ENCODE data around the gene TSEN54.
"Not testable (repeated sequence)": the region's sequence is repeated elsewhere in the genome, so short reads cannot be mapped to it uniquely, and the experiment has no call there.

The TSEN54 gene

GRCh38 chr17:75518201-75518600 lies 1.9 kb downstream of the TSEN54 start:
- peak overlapping the region in 6 of 7 experiments; percentile 5 to 91 (median 58) for H3K4me3 ChIP-seq (ENCODE audit: control insufficient read depth in 1 of 7, extremely low read depth in 1 of 7, insufficient read depth in 4 of 7, low read depth in 2 of 7, low read length in 6 of 7)
- peaks cover 0 to 23% (median 15%) of the 10 kb centered on the region in 4 experiments for H3K36me3 ChIP-seq (ENCODE audit: control insufficient read depth in 4 of 4, insufficient read depth in 4 of 4, low read length in 3 of 4)
- 0% methylated on average over 2 of the region's 3 CpGs for WGBS (ENCODE audit: insufficient coverage)
- peak; percentile 83 to 91 (median 87) for DNase-seq
- CTCF ChIA-PET, result interaction anchor here (0.8 to 4.1 kb wide), 6 partner anchors 13 to 277 kb away, joined by 3 to 18 read pairs (median 4); no protein-coding TSS in a partner anchor
- H3K27me3 ChIP-seq (replicated peaks in 2 of 5; ENCODE audit: control insufficient read depth in 4 of 5, insufficient read depth in 5 of 5, low read length in 4 of 5), result no peaks in the 10 kb centered on the region
- H3K9me3 ChIP-seq (ENCODE audit: control extremely low read depth in 1 of 5, control insufficient read depth in 4 of 5, insufficient read depth in 2 of 5, low read depth in 1 of 5, low read length in 4 of 5), result no peaks in the 10 kb centered on the region
- POLR2A ChIA-PET, result interaction anchor here (0.5 to 1.6 kb wide), 3 partner anchors 20 to 335 kb away, joined by 3 read pairs; partner anchors contain the start of gene SUMO2
- H3K4me1 ChIP-seq (ENCODE audit: control extremely low read depth in 1 of 4, control insufficient read depth in 4 of 4, insufficient read depth in 4 of 4, low read length in 3 of 4), result peaks cover 17 to 40% (median 40%) of the 10 kb centered on the region in 4 experiments
- H3K27ac ChIP-seq (ENCODE audit: insufficient read depth in 1 of 2, low read depth in 1 of 2, low read length in 2 of 2, poor library complexity in 1 of 2, severe bottlenecking in 2 of 2), result peak overlapping the region in 1 of 2 experiments; percentile 29

GRCh38 chr17:75518983-75519537 lies 2.7 kb downstream of the TSEN54 start:
- H3K4me1 ChIP-seq (ENCODE audit: control extremely low read depth in 1 of 4, control insufficient read depth in 4 of 4, insufficient read depth in 4 of 4, low read length in 3 of 4), result peaks cover 17 to 40% (median 39%) of the 10 kb centered on the region in 4 experiments
- peaks cover 0 to 31% (median 20%) of the 10 kb centered on the region in 4 experiments for H3K36me3 ChIP-seq (ENCODE audit: control insufficient read depth in 4 of 4, insufficient read depth in 4 of 4, low read length in 3 of 4)
- H3K27ac ChIP-seq (ENCODE audit: insufficient read depth in 1 of 2, low read depth in 1 of 2, low read length in 2 of 2, poor library complexity in 1 of 2, severe bottlenecking in 2 of 2), result no peak overlapping the region
- H3K4me3 ChIP-seq (ENCODE audit: control insufficient read depth in 1 of 7, extremely low read depth in 1 of 7, insufficient read depth in 4 of 7, low read depth in 2 of 7, low read length in 6 of 7), result peak overlapping the region in 1 of 7 experiments; percentile 5
- CTCF ChIA-PET, result interaction anchor here (0.6 to 4.1 kb wide), 6 partner anchors 14 to 278 kb away, joined by 3 to 18 read pairs (median 4); no protein-coding TSS in a partner anchor
- WGBS (ENCODE audit: insufficient coverage), result 96% methylated on average over 6 of the region's 9 CpGs
- H3K9me3 ChIP-seq (ENCODE audit: control extremely low read depth in 1 of 5, control insufficient read depth in 4 of 5, insufficient read depth in 2 of 5, low read depth in 1 of 5, low read length in 4 of 5), result no peaks in the 10 kb centered on the region
- POLR2A ChIA-PET, result interaction anchor here (0.6 kb wide), 1 partner anchor 20 kb away, joined by 3 read pairs; no protein-coding TSS in a partner anchor
- DNase-seq, result no peak
- no peaks in the 10 kb centered on the region for H3K27me3 ChIP-seq (replicated peaks in 2 of 5; ENCODE audit: control insufficient read depth in 4 of 5, insufficient read depth in 5 of 5, low read length in 4 of 5)

GRCh38 chr17:75520413-75520812 lies 4.1 kb downstream of the TSEN54 start:
- H3K9me3 ChIP-seq (ENCODE audit: control extremely low read depth in 1 of 5, control insufficient read depth in 4 of 5, insufficient read depth in 2 of 5, low read depth in 1 of 5, low read length in 4 of 5); POLR2A ChIA-PET; H3K27ac ChIP-seq (ENCODE audit: insufficient read depth in 1 of 2, low read depth in 1 of 2, low read length in 2 of 2, poor library complexity in 1 of 2, severe bottlenecking in 2 of 2); DNase-seq; H3K4me3 ChIP-seq (ENCODE audit: control insufficient read depth in 1 of 7, extremely low read depth in 1 of 7, insufficient read depth in 4 of 7, low read depth in 2 of 7, low read length in 6 of 7); H3K27me3 ChIP-seq (replicated peaks in 2 of 5; ENCODE audit: control insufficient read depth in 4 of 5, insufficient read depth in 5 of 5, low read length in 4 of 5): not testable (repeated sequence)
- WGBS (ENCODE audit: insufficient coverage), result 96% methylated on average over 7 of the region's 8 CpGs
- peaks cover 0 to 35% (median 20%) of the 10 kb centered on the region in 4 experiments for H3K36me3 ChIP-seq (ENCODE audit: control insufficient read depth in 4 of 4, insufficient read depth in 4 of 4, low read length in 3 of 4)
- H3K4me1 ChIP-seq (ENCODE audit: control extremely low read depth in 1 of 4, control insufficient read depth in 4 of 4, insufficient read depth in 4 of 4, low read length in 3 of 4), result peaks cover 17 to 41% (median 37%) of the 10 kb centered on the region in 4 experiments
- CTCF ChIA-PET, result interaction anchor here (0.7 kb wide), 1 partner anchor 40 kb away, joined by 3 read pairs; no protein-coding TSS in a partner anchor

GRCh38 chr17:75521290-75521689 lies 5.0 kb downstream of the TSEN54 start:
- ChIA-PET POLR2A (no interaction called here), CTCF (interaction anchor here (1.0 kb wide), 1 partner anchor 229 kb away, joined by 5 read pairs; no protein-coding TSS in a partner anchor)
- H3K4me1 ChIP-seq (ENCODE audit: control extremely low read depth in 1 of 4, control insufficient read depth in 4 of 4, insufficient read depth in 4 of 4, low read length in 3 of 4), result peaks cover 17 to 43% (median 39%) of the 10 kb centered on the region in 4 experiments
- H3K9me3 ChIP-seq (ENCODE audit: control extremely low read depth in 1 of 5, control insufficient read depth in 4 of 5, insufficient read depth in 2 of 5, low read depth in 1 of 5, low read length in 4 of 5), result no peaks in the 10 kb centered on the region
- DNase-seq, result no peak
- H3K4me3 ChIP-seq (ENCODE audit: control insufficient read depth in 1 of 7, extremely low read depth in 1 of 7, insufficient read depth in 4 of 7, low read depth in 2 of 7, low read length in 6 of 7), result no peak overlapping the region
- WGBS (ENCODE audit: insufficient coverage), result 100% methylated on average over 7 of the region's 8 CpGs
- H3K36me3 ChIP-seq (ENCODE audit: control insufficient read depth in 4 of 4, insufficient read depth in 4 of 4, low read length in 3 of 4), result peaks cover 0 to 35% (median 20%) of the 10 kb centered on the region in 4 experiments
- peaks cover 0 to 3% (median 0%) of the 10 kb centered on the region in 5 experiments for H3K27me3 ChIP-seq (replicated peaks in 2 of 5; ENCODE audit: control insufficient read depth in 4 of 5, insufficient read depth in 5 of 5, low read length in 4 of 5)
- no peak overlapping the region for H3K27ac ChIP-seq (ENCODE audit: insufficient read depth in 1 of 2, low read depth in 1 of 2, low read length in 2 of 2, poor library complexity in 1 of 2, severe bottlenecking in 2 of 2)

GRCh38 chr17:75521951-75522727 lies 5.8 kb downstream of the TSEN54 start:
- no peak overlapping the region for H3K4me3 ChIP-seq (ENCODE audit: control insufficient read depth in 1 of 7, extremely low read depth in 1 of 7, insufficient read depth in 4 of 7, low read depth in 2 of 7, low read length in 6 of 7)
- CTCF ChIA-PET, result no interaction called here
- WGBS (ENCODE audit: insufficient coverage), result 97% methylated on average over 20 of the region's 33 CpGs
- DNase-seq, result no peak
- no peak overlapping the region for H3K27ac ChIP-seq (ENCODE audit: insufficient read depth in 1 of 2, low read depth in 1 of 2, low read length in 2 of 2, poor library complexity in 1 of 2, severe bottlenecking in 2 of 2)
- POLR2A ChIA-PET, result no interaction called here
- peaks cover 0 to 11% (median 0%) of the 10 kb centered on the region in 5 experiments for H3K27me3 ChIP-seq (replicated peaks in 2 of 5; ENCODE audit: control insufficient read depth in 4 of 5, insufficient read depth in 5 of 5, low read length in 4 of 5)
- H3K9me3 ChIP-seq (ENCODE audit: control extremely low read depth in 1 of 5, control insufficient read depth in 4 of 5, insufficient read depth in 2 of 5, low read depth in 1 of 5, low read length in 4 of 5), result no peaks in the 10 kb centered on the region
- H3K36me3 ChIP-seq (ENCODE audit: control insufficient read depth in 4 of 4, insufficient read depth in 4 of 4, low read length in 3 of 4), result peaks cover 0 to 35% (median 20%) of the 10 kb centered on the region in 4 experiments
- peaks cover 16 to 42% (median 40%) of the 10 kb centered on the region in 4 experiments for H3K4me1 ChIP-seq (ENCODE audit: control extremely low read depth in 1 of 4, control insufficient read depth in 4 of 4, insufficient read depth in 4 of 4, low read length in 3 of 4)

- Histone ChIP-seq H3K27ac (ENCODE audit: insufficient read depth in 1 of 2, low read depth in 1 of 2, low read length in 2 of 2, poor library complexity in 1 of 2, severe bottlenecking in 2 of 2) (no peak overlapping the region), H3K4me3 (ENCODE audit: control insufficient read depth in 1 of 7, extremely low read depth in 1 of 7, insufficient read depth in 4 of 7, low read depth in 2 of 7, low read length in 6 of 7) (no peak overlapping the region), H3K36me3 (ENCODE audit: control insufficient read depth in 4 of 4, insufficient read depth in 4 of 4, low read length in 3 of 4) (peaks cover 0 to 35% (median 20%) of the 10 kb centered on the region in 4 experiments), H3K9me3 (ENCODE audit: control extremely low read depth in 1 of 5, control insufficient read depth in 4 of 5, insufficient read depth in 2 of 5, low read depth in 1 of 5, low read length in 4 of 5) (no peaks in the 10 kb centered on the region), H3K4me1 (ENCODE audit: control extremely low read depth in 1 of 4, control insufficient read depth in 4 of 4, insufficient read depth in 4 of 4, low read length in 3 of 4) (peaks cover 3 to 27% (median 25%) of the 10 kb centered on the region in 4 experiments), H3K27me3 (replicated peaks in 2 of 5; ENCODE audit: control insufficient read depth in 4 of 5, insufficient read depth in 5 of 5, low read length in 4 of 5) (peaks cover 0 to 12% (median 0%) of the 10 kb centered on the region in 5 experiments)
- POLR2A ChIA-PET, result no interaction called here
- CTCF ChIA-PET, result interaction anchor here (0.5 to 1.2 kb wide), 4 partner anchors 7 to 49 kb away, joined by 3 to 4 read pairs (median 4); partner anchors contain the start of gene TSEN54
- no peak for DNase-seq
- WGBS (ENCODE audit: insufficient coverage), result 96% methylated on average over 6 of the region's 7 CpGs
Observed at GRCh38 chr17:75523647-75524046, 7.3 kb downstream of the TSEN54 start.
